AG09309 (cell line): ENCODE measurements around the gene SAA1.
"Not testable (repeated sequence)": the region's sequence is repeated elsewhere in the genome, so short reads cannot be mapped to it uniquely, and the experiment has no call there.

Experiments
- DNase-seq: peaks from one replicate; pipeline ENCODE4 v3.0.0-alpha.2; 2010; ENCODE audit warnings: low read depth
- H3K4me3 ChIP-seq: 2 replicates; pipeline ENCODE4 v1.5.1; 2011; ENCODE audit warnings: mild to moderate bottlenecking, low read depth, low read length, moderate library complexity; ENCODE audit not compliant: control insufficient read depth
- TF ChIP-seq, protein P1 (sequence below): IDR thresholded peaks from 2 replicates; pipeline ENCODE4 v1.5.1; 2011; ENCODE audit warnings: mild to moderate bottlenecking, low read depth, low read length, inconsistent platforms; ENCODE audit not compliant: insufficient read depth, control insufficient read depth; ENCODE audit errors: missing control alignments

SAA1 gene

DNA sequence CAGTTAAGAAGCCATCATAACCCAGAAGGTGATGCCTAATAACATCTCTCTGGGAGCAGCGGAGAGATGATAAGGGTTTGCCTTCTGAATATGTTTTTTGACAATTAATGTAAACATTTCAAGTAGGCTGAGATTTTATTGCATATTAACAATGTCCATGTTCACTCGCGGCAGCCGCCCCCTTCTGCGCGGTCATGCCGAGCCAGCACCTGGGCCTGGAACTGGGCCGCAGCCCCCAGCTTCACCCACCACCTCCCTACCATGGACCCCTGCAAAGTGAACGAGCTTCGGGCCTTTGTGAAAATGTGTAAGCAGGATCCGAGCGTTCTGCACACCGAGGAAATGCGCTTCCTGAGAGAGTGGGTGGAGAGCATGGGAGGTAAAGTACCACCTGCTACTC is 4.3 kb upstream of the SAA1 start:
- no peak for DNase-seq
- H3K4me3 ChIP-seq, result no peak overlapping the region
- TF ChIP-seq, protein P1, sequence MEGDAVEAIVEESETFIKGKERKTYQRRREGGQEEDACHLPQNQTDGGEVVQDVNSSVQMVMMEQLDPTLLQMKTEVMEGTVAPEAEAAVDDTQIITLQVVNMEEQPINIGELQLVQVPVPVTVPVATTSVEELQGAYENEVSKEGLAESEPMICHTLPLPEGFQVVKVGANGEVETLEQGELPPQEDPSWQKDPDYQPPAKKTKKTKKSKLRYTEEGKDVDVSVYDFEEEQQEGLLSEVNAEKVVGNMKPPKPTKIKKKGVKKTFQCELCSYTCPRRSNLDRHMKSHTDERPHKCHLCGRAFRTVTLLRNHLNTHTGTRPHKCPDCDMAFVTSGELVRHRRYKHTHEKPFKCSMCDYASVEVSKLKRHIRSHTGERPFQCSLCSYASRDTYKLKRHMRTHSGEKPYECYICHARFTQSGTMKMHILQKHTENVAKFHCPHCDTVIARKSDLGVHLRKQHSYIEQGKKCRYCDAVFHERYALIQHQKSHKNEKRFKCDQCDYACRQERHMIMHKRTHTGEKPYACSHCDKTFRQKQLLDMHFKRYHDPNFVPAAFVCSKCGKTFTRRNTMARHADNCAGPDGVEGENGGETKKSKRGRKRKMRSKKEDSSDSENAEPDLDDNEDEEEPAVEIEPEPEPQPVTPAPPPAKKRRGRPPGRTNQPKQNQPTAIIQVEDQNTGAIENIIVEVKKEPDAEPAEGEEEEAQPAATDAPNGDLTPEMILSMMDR, result no peak

DNA sequence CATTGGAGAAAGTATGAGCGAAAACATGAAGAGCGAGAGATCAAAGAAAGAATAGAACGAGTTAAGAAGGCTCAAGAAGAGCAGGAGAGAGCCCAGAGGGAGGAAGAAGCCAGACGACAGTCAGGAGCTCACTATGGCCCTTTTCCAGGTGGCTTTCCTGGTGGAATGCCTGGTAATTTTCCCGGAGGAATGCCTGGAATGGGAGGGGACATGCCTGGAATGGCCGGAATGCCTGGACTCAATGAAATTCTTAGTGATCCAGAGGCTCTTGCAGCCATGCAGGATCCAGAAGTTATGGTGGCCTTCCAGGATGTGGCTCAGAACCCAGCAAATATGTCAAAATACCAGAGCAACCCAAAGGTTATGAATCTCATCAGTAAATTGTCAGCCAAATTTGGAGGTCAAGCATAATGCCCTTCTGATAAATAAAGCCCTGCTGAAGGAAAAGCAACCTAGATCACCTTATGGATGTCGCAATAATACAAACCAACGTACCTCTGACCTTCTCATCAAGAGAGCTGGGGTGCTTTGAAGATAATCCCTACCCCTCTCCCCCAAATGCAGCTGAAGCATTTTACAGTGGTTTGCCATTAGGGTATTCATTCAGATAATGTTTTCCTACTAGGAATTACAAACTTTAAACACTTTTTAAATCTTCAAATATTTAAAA is 3.2 kb upstream of the SAA1 start:
- H3K4me3 ChIP-seq, DNase-seq: not testable (repeated sequence)

DNA sequence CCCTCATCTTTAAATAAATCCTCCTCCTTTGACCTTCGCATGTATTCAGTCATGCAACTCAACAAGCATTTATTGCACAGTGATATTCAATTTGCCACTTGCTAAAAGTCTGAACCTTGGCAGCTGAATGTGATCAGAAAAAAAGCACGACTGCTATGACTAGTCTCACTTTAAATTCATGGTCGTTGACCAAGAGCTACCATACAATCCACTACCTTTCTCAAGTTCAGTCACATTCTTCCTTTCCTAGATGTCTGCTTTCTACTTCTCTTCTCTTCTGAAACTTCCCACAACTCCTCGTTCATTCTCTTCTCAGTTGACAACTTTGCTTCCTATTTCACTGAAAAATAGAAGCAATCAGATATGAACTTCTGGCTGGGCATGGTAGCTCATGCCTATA is 2.0 kb upstream of the SAA1 start:
- DNase-seq, result no peak
- no peak overlapping the region for H3K4me3 ChIP-seq

DNA sequence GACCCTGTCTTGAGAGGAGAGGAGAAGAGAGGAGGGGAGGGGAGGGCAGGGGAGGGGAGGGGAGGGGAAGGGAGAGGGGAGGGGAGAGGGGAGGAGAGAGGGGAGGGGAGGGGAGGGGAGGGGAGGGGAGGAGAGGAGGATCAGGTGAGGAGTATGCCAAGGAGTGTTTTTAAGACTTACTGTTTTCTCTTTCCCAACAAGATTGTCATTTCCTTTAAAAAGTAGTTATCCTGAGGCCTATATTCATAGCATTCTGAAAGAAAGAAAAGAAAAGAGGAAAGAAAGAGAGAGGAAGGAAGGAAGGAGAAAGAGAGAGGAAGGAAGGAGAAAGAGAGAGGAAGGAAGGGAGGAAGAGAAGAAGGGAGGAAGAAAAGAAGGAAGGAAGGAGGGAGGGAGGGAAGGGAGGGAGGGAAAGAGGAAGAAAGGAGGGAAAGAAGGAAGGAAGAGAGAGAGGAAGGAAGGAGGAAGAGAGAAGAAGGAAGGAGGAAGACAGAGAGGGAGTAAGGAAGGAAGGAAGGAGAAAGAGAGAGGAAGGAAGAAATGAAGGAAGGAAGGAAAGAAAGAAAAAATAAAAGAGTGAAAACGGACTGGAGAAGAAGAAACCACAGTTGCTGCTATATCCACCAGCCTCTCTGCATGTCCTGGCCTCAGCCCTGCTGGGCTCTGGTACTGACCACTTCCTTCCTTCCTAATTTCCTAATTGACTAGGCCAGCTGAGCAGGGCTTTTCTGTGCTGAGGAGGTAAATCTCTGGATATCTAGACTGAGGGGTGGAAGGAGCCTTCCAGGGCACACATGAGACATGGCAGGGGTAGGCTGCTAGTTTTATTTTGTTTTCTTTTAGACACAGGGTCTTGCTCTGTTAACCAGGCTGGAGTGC is 1.1 kb upstream of the SAA1 start:
- DNase-seq, result no peak
- no peak overlapping the region for H3K4me3 ChIP-seq
- TF ChIP-seq, protein P1, result no peak

More for the DNA sequence above, 2.0 kb upstream of the SAA1 start:
- TF ChIP-seq, protein P1, result no peak

DNA sequence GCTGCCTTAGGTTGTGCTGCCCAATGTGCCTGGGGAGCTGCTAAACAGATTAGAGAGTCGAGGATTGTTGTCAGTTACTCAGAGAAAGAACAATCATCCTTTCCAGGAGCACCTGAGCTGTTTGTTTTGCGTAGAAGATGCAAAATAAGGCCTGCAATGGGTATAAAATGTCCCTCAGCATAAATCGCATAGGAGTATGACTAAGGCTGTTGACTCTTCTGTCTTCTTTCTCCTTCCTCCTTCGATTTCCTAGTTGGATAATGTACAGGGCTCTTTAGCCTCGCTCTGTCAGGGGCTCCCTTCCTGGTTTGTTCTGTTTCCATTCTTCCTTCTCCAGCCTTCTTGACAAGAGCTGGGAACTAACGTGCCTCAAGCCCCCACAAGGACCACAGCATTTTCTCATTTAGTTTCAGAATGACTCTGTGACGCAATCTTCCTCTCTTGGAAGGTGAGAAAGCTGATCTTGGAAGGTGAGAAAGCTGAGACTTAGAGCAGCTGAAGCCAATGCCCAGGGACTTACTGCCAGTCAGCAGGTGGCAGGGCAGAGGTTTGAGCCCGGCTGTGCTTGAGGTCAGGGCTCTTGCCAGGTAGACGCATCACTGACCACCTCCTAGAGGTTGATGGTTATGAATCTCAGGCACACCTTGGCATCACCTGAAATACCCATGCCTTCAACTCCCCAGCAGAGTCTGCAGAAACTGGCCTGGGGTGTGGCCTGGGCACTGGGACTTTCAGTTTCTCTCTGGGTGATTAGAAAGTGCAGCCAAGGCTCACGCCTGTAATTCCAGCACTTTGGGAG is 1.5 kb downstream of the SAA1 start:
- H3K4me3 ChIP-seq, result not testable (repeated sequence)

DNA sequence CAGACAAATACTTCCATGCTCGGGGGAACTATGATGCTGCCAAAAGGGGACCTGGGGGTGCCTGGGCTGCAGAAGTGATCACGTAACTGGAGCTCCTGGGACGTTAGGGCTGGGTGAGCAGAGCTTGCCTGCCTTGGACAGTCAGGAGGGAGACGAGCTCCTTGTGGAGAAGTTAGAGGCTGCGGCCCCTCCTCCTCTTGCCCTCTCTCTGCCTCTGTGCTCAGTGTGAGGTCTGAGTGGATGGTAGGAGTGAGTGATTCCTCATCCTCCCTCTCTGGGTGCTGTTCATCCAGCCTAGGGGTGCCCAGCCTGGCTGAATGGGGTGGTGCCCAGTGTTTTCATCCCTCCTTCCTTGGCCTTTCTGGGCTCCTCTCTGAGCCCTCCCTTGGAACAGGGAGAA is 3.2 kb downstream of the SAA1 start:
- H3K4me3 ChIP-seq, DNase-seq: not testable (repeated sequence)

More for the DNA sequence above, 1.5 kb downstream of the SAA1 start:
- DNase-seq, result not testable (repeated sequence)

DNA sequence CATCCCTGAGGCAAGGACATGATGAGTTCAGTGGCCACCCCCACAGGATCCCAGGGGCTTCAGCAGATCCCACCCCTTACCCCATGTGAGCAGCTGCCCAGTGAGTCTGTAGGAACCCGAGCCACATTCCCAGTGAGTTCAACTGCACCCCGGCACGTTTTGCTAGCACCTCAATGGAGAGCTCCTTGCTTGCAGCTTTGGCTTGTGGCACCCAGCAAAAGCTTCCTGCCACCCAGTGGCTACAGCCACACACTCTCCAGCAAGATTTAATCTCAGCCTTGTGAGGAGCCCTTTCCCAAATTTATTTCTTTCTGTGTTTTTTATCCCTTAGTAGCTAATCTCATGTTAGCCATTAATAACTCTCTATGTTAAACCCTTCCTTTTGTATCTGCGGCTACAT is 4.0 kb downstream of the SAA1 start:
- no peak for DNase-seq
- no peak overlapping the region for H3K4me3 ChIP-seq
- TF ChIP-seq, protein P1, result no peak

DNA sequence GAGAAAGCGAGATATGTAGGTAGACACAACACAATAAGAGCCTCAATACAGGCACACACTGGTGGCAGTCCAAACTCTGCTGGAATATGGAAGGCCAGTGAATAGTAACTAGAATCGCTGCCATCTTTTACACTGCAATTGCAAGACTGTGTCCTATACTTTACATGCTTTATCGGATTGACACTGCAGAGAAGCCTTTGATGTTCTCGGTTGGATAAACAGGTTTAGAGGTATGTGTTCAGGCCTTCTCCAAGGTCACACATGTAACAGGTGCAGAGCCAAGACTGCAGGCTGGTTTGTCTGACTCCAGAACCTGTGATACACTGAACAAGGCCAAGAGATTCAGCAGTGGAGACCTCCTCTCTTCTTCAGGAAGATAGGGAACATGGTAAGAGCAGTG is 5.1 kb downstream of the SAA1 start:
- DNase-seq, result no peak
- TF ChIP-seq, protein P1, result no peak
- H3K4me3 ChIP-seq, result no peak overlapping the region
